Measurements from ENCODE around the gene SPDYC. TPM values are rescaled to one million over a fixed set of nuclear protein-coding genes. Genes with fewer than 3 reads are reported as not detected.

SPDYC gene
- total RNA-seq, 1 experiment from 2014 or later = not detected

DNA sequence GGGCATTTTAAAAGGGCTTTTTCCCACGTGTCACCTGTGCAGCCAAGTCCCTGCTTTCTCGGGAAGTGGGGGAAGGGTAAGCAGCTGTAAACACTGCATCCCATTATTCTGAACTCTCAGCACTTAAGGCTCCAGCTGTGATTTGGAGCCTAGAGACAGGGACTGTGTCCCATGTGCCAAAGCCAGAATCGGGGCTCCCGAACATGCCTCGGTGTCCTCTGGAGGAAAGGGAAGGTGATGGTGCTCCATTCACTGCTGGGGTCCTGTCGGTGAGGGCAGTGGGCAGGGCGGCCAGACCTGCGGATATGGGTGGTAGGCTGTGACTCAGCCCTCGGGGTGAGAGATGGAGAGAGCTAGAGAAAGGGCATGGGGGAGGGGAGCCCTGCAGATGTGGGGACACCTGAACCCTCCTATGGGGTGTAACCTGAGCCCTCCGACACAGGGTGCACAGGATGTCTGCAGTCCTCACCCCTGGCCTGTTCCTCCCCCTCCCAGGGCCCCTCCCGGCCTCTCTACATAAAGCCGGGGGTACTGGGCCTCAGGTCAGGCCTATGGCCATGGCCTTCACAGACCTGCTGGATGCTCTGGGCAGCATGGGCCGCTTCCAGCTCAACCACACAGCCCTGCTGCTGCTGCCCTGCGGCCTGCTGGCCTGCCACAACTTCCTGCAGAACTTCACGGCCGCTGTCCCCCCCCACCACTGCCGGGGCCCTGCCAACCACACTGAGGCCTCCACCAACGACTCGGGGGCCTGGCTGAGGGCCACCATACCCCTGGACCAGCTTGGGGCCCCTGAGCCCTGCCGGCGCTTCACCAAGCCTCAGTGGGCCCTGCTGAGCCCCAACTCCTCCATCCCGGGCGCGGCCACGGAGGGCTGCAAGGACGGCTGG, 43.5 kb downstream of the SPDYC start:
- CTCF ChIA-PET = no interaction called here

DNA sequence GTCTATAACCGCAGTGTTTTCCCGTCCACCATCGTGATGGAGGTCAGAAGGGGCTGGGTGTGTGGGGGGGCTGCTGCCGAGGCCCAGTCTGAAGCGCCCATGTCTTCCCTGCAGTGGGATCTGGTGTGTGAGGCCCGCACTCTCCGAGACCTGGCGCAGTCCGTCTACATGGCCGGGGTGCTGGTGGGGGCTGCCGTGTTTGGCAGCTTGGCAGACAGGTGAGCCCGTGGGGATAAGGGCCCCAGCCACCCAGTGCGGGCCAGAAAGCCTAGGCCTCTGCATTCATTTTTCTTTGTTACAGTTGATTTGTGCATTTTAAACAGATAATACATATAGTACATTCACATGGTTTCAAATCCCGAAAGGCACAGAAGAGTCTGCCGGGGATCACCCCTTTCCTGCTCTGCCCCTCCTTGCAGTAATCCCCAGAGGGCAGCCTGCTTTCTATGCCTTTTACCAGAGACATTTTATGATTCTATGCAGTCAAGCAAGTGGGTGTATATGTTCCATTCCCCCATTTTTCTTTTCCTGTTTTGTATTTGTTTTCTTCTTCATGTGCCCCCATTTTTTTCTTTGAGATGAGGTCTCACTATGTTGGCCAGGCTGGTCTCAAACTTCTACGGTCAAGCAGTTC, 44.3 kb downstream of the SPDYC start:
- H3K36me3 ChIP-seq (ENCODE audit: low read depth, low read length) = peaks cover 26% of the 10 kb centered on the region; the same call in 1 of the 2 replicates
- no peaks in the 10 kb centered on the region for H3K9me3 ChIP-seq (ENCODE audit: low read length)
- H3F3A ChIP-seq (ENCODE audit: low read length, unreplicated experiment) = no peaks in the 10 kb centered on the region
- intact Hi-C loops (cut with micrococcal nuclease) = no loop called here
- no peaks in the 10 kb centered on the region for H3K4me1 ChIP-seq (ENCODE audit: insufficient read depth, low read length)
- no peak overlapping the region for H2AFZ ChIP-seq (ENCODE audit: low read length)
- H4K20me1 ChIP-seq (ENCODE audit: low read length) = no peaks in the 10 kb centered on the region
- no peak overlapping the region for H3K9ac ChIP-seq (ENCODE audit: low read length)
- H3K27ac ChIP-seq (ENCODE audit: low read length) = no peak overlapping the region
- no peaks in the 10 kb centered on the region for H3K27me3 ChIP-seq (ENCODE audit: low read length)
- TF ChIP-seq CTCF (conservative IDR thresholded peaks at IDR 0.05; ENCODE audit: low read depth, low read length) (no peak), EZH2phosphoT487 (IDR thresholded peaks at IDR 0.05; ENCODE audit: borderline replicate concordance, low read length) (no peak)
- ChIA-PET POLR2A (ENCODE audit: unreplicated experiment) (no interaction called here), CTCF (no interaction called here)
- ATAC-seq = no peak
- no peak overlapping the region for H3K4me2 ChIP-seq (ENCODE audit: low read length)
- H3K79me2 ChIP-seq (ENCODE audit: low read length) = no peaks in the 10 kb centered on the region
- no peak overlapping the region for H3K4me3 ChIP-seq (ENCODE audit: low read length)
- DNase-seq = no peak
- H3K9me2 ChIP-seq (replicated peaks; ENCODE audit: low read length) = no peaks in the 10 kb centered on the region
- no TSS peak for BruUV-seq (replicated peaks)

More for the DNA sequence above, 43.5 kb downstream of the SPDYC start:
- POLR2A ChIA-PET (ENCODE audit: unreplicated experiment) = no interaction called here
- no peak overlapping the region for H2AFZ ChIP-seq (ENCODE audit: low read length)
- H3K79me2 ChIP-seq (ENCODE audit: low read length) = no peaks in the 10 kb centered on the region
- H3K4me3 ChIP-seq (ENCODE audit: low read length) = no peak overlapping the region
- H3K9me3 ChIP-seq (ENCODE audit: low read length) = no peaks in the 10 kb centered on the region
- H3F3A ChIP-seq (ENCODE audit: low read length, unreplicated experiment) = no peaks in the 10 kb centered on the region
- H3K36me3 ChIP-seq (ENCODE audit: low read depth, low read length) = peaks cover 32% of the 10 kb centered on the region; the same call in 1 of the 2 replicates
- H3K9me2 ChIP-seq (replicated peaks; ENCODE audit: low read length) = no peaks in the 10 kb centered on the region
- H3K9ac ChIP-seq (ENCODE audit: low read length) = no peak overlapping the region
- TF ChIP-seq CTCF (conservative IDR thresholded peaks at IDR 0.05; ENCODE audit: low read depth, low read length) (no peak), EZH2phosphoT487 (IDR thresholded peaks at IDR 0.05; ENCODE audit: borderline replicate concordance, low read length) (no peak), EZH2 (IDR thresholded peaks at IDR 0.05; ENCODE audit: low read length, unreplicated experiment) (no peak)
- H3K27me3 ChIP-seq (ENCODE audit: low read length) = no peaks in the 10 kb centered on the region
- no peaks in the 10 kb centered on the region for H3K4me1 ChIP-seq (ENCODE audit: insufficient read depth, low read length)
- DNase-seq (no peak), ATAC-seq (peak; percentile 31)
- H3K27ac ChIP-seq (ENCODE audit: low read length) = no peak overlapping the region
- intact Hi-C loops (cut with micrococcal nuclease) = no loop called here
- no TSS peak for BruUV-seq (replicated peaks)
- no peaks in the 10 kb centered on the region for H4K20me1 ChIP-seq (ENCODE audit: low read length)
- H3K4me2 ChIP-seq (ENCODE audit: low read length) = no peak overlapping the region

All from PC-3 (cell line).